T-helper 2 cell treated with Interferon-gamma antibody and Interleukin-4, amounts not matched to agents 5 μg/mL and 100 μg/mL, for 36 hours (primary cell): ENCODE results near the gene WNT9A.
"Not testable (repeated sequence)": the region's sequence is repeated elsewhere in the genome, so short reads cannot be mapped to it uniquely, and the experiment has no call there.

Source experiments
- DNase-seq: peaks from one replicate; pipeline ENCODE4 v3.0.0; 2021; ENCODE audit warnings: low spot score
- H3K27ac Mint-ChIP-seq: one replicate; pipeline ENCODE4 v1.8.0; 2021; ENCODE audit warnings: mild to moderate bottlenecking, mixed read lengths
- H3K27me3 Mint-ChIP-seq: one replicate; pipeline ENCODE4 v1.8.0; 2021; ENCODE audit warnings: low read depth, mixed read lengths
- H3K36me3 Mint-ChIP-seq: one replicate; pipeline ENCODE4 v1.8.0; 2021; ENCODE audit warnings: low read depth, mixed read lengths
- H3K4me1 Mint-ChIP-seq: one replicate; pipeline ENCODE4 v1.8.0; 2021; ENCODE audit warnings: low read depth, mixed read lengths
- H3K4me3 Mint-ChIP-seq: one replicate; pipeline ENCODE4 v1.8.0; 2022; ENCODE audit warnings: mild to moderate bottlenecking, moderate library complexity, mixed read lengths
- H3K9me3 Mint-ChIP-seq: one replicate; pipeline ENCODE4 v1.8.0; 2021; ENCODE audit warnings: mixed read lengths

Gene WNT9A

GRCh38 chr1:227917081-227917950 is 30.4 kb downstream of the WNT9A start:
- no peak for DNase-seq
- Mint-ChIP-seq H3K9me3 (no peaks in the 10 kb centered on the region), H3K36me3 (no peaks in the 10 kb centered on the region), H3K4me3 (no peak overlapping the region), H3K27me3 (peaks cover 5% of the 10 kb centered on the region), H3K27ac (no peak overlapping the region), H3K4me1 (no peaks in the 10 kb centered on the region)

GRCh38 chr1:227916655-227917054 is 31.1 kb downstream of the WNT9A start:
- Mint-ChIP-seq H3K27ac (no peak overlapping the region), H3K36me3 (no peaks in the 10 kb centered on the region), H3K4me3 (no peak overlapping the region), H3K9me3 (no peaks in the 10 kb centered on the region), H3K4me1 (no peaks in the 10 kb centered on the region), H3K27me3 (peaks cover 8% of the 10 kb centered on the region)
- no peak for DNase-seq

GRCh38 chr1:227915564-227916553 is 31.9 kb downstream of the WNT9A start:
- no peaks in the 10 kb centered on the region for H3K36me3 Mint-ChIP-seq
- no peak for DNase-seq
- no peak overlapping the region for H3K4me3 Mint-ChIP-seq
- peaks cover 8% of the 10 kb centered on the region for H3K27me3 Mint-ChIP-seq
- H3K9me3 Mint-ChIP-seq = no peaks in the 10 kb centered on the region
- H3K4me1 Mint-ChIP-seq = no peaks in the 10 kb centered on the region
- H3K27ac Mint-ChIP-seq = no peak overlapping the region

GRCh38 chr1:227914801-227915563 is 32.8 kb downstream of the WNT9A start:
- H3K36me3 Mint-ChIP-seq = no peaks in the 10 kb centered on the region
- H3K27ac Mint-ChIP-seq = no peak overlapping the region
- H3K4me1 Mint-ChIP-seq = no peaks in the 10 kb centered on the region
- H3K27me3 Mint-ChIP-seq = peaks cover 8% of the 10 kb centered on the region
- no peak for DNase-seq
- no peaks in the 10 kb centered on the region for H3K9me3 Mint-ChIP-seq
- H3K4me3 Mint-ChIP-seq = no peak overlapping the region

- DNase-seq = no peak
- H3K4me3 Mint-ChIP-seq = no peak overlapping the region
- H3K27ac Mint-ChIP-seq = no peak overlapping the region
- no peaks in the 10 kb centered on the region for H3K36me3 Mint-ChIP-seq
- H3K9me3 Mint-ChIP-seq = no peaks in the 10 kb centered on the region
- no peaks in the 10 kb centered on the region for H3K4me1 Mint-ChIP-seq
- H3K27me3 Mint-ChIP-seq = peaks cover 8% of the 10 kb centered on the region
Measured at GRCh38 chr1:227913764-227914721, 33.7 kb downstream of the WNT9A start.

GRCh38 chr1:227913396-227913763 is 34.4 kb downstream of the WNT9A start:
- Mint-ChIP-seq H3K27ac (no peak overlapping the region), H3K36me3 (no peaks in the 10 kb centered on the region), H3K9me3 (no peaks in the 10 kb centered on the region), H3K4me1 (no peaks in the 10 kb centered on the region), H3K27me3 (peaks cover 11% of the 10 kb centered on the region), H3K4me3 (no peak overlapping the region)
- DNase-seq = no peak

GRCh38 chr1:227912866-227913265 is 34.9 kb downstream of the WNT9A start:
- Mint-ChIP-seq H3K4me3 (no peak overlapping the region), H3K36me3 (no peaks in the 10 kb centered on the region), H3K4me1 (no peaks in the 10 kb centered on the region), H3K9me3 (no peaks in the 10 kb centered on the region), H3K27me3 (peaks cover 11% of the 10 kb centered on the region), H3K27ac (no peak overlapping the region)
- no peak for DNase-seq

GRCh38 chr1:227911376-227911775 is 36.4 kb downstream of the WNT9A start:
- Mint-ChIP-seq H3K36me3 (no peaks in the 10 kb centered on the region), H3K9me3 (no peaks in the 10 kb centered on the region), H3K27me3 (peaks cover 11% of the 10 kb centered on the region), H3K4me1 (no peaks in the 10 kb centered on the region), H3K4me3 (no peak overlapping the region), H3K27ac (no peak overlapping the region)
- DNase-seq = no peak

- Mint-ChIP-seq H3K36me3 (no peaks in the 10 kb centered on the region), H3K27ac (no peak overlapping the region), H3K27me3 (peaks cover 11% of the 10 kb centered on the region), H3K9me3 (no peaks in the 10 kb centered on the region), H3K4me1 (no peaks in the 10 kb centered on the region), H3K4me3 (no peak overlapping the region)
- no peak for DNase-seq
Measured at GRCh38 chr1:227910511-227911153, 37.1 kb downstream of the WNT9A start.

- not testable (repeated sequence) for H3K27ac Mint-ChIP-seq, H3K4me1 Mint-ChIP-seq, H3K9me3 Mint-ChIP-seq, H3K36me3 Mint-ChIP-seq, H3K4me3 Mint-ChIP-seq, DNase-seq
- H3K27me3 Mint-ChIP-seq = peaks cover 11% of the 10 kb centered on the region
Measured at GRCh38 chr1:227909923-227910328, 37.8 kb downstream of the WNT9A start.

GRCh38 chr1:227909188-227909587 is 38.5 kb downstream of the WNT9A start:
- Mint-ChIP-seq H3K4me3 (no peak overlapping the region), H3K27ac (no peak overlapping the region), H3K4me1 (no peaks in the 10 kb centered on the region), H3K9me3 (no peaks in the 10 kb centered on the region), H3K27me3 (peaks cover 11% of the 10 kb centered on the region), H3K36me3 (no peaks in the 10 kb centered on the region)
- DNase-seq = no peak

GRCh38 chr1:227908359-227908758 is 39.4 kb downstream of the WNT9A start:
- Mint-ChIP-seq H3K4me1 (no peaks in the 10 kb centered on the region), H3K36me3 (no peaks in the 10 kb centered on the region), H3K4me3 (no peak overlapping the region), H3K27me3 (peaks cover 11% of the 10 kb centered on the region), H3K9me3 (no peaks in the 10 kb centered on the region), H3K27ac (no peak overlapping the region)
- DNase-seq = no peak
